HG03575 (cell line): ENCODE measurements around the gene GABBR1.

Experiments used
- ATAC-seq: cut with Tn5 transposase; IDR thresholded peaks from one replicate; pipeline ENCODE4 v1.9.1; 2021; ENCODE audit not compliant: unreplicated experiment, insufficient number of reproducible peaks, low FRiP score; ENCODE audit errors: extremely low read depth

The GABBR1 gene

DNA sequence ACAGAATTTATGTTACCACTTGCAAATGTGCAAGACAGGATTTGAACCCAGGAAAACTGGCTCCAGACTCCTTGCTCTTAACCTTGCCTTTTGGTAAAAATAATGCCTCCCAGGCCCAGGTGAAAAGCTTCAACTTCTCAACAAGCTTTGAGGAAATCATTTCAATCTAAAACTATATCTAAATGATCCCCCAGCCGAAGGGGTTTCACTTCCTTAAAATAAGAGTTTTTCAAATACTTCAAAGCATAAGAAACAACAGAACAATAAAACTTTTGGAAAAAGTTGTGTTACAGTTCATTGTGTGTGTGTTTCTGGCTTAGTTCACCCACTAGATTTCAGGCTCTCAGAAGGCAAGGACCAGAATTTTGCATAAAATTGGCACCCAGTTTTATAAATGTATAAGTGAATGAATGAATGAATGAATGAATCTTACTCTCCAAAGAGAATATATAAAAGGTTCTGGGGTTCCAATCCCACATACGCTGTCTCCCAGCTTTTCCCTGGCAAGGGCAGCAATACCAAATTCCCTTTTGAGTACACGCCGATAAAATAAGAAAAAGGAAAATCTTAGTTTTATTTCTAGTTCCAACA lies 42.7 kb downstream of the GABBR1 start:
- no peak for ATAC-seq

DNA sequence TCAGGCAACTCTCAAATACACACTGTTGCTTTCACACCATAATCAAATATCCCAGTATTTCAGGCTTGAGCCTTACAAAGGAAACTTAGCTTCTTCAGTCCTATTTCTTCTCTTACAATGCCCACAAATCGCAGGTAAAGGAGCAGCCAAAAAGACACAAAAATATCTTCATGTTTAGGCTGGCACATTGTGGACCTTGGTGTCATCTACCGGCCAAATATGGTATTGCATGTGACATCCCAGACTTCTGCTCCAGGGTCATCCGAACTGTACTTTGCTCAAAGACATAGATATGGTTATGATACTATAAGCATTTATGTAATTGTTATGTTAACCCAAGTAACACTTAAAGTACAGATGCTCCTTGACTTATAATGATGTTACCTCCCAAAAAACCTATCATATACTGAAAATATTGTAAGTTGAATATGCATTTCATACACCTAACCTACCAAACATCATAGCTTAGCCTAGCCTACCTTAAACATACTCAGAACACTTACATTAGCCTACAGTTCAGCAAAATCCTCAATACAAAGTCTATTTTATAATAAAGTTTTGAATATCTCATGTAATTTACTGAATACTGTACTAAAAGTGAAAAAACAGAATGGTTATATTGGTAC lies 43.4 kb downstream of the GABBR1 start:
- no peak for ATAC-seq

DNA sequence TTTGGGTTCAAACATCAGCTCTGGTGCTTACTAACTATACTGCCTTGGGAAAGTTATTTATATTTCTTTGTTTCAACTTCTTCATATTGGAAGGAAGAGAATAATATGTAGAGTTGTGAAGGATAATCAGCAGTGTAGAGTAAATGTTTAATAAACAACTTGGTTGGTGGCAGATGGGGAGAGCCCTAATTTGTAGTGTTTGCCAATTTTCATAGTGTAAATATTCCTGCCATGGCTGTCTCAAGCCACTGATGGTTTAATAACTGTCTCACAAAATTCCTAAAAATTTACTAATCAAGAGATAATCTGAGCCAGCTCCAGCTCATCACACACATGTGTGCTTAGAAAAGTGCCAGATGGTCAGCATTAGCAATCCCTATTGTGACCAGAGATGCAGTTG lies 48.2 kb downstream of the GABBR1 start, which contains the start of gene OR2H2:
TSS of gene OR2H2 (plus strand) at position 301 of the 400 bp plus-strand sequence. CDS start 2,824 bp downstream, outside the sequence.
- ATAC-seq, result no peak

DNA sequence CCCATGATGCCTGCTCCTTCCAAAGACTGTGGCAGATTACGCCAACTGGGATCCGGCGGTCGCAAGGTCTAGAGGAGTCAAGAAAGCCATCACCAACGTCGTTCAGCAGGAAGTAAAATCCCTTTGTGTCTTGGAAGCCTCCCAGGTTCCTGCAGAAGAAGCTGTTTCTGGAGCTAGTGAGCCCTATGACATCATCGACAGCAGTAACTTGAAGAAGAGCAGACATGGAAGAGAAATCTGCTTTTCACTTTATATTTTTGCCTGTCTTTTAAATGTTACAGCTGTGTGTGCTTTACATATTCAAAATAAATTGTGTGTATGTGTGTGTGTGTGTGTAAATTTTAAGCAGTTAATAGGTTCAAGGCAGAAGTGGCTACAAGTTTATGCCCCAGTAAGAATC lies 55.4 kb downstream of the GABBR1 start:
- no peak for ATAC-seq

DNA sequence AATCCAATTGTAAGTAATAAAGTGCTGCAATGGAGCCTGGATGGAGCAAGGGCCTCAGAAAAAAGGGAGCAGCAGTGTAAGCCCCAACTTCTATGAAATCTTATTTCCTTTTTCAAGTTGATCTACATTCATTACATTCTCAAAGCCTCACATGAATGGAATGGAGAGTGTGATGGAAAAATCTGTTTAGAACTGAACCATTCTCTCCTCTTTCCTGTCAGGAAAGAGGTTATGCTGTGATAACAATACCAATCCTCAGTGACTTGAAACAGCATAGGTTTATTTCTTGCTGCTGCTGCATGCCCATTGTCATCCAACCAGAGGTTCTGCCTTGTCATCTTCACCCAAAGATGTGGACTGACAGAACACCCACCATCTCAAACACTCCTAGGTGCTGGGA lies 56.9 kb downstream of the GABBR1 start:
- ATAC-seq, result no peak

DNA sequence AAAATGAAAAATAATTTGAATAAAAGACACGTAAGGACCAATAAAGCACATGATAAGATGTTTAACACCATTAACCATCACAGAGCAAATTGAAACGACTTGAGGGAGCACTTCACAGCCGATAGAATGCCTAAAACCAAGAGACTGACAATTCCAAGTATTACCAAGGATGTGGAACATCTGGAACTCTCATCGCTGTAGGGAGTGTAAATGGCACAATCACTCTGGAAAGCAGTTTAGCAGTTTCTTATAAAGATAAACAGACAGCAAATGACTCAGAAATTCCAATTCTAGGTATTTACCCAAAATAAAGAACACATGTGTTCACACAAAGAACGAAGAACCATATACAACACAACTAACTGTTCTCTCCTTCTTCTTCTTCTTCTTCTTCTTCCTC lies 65.0 kb downstream of the GABBR1 start:
- ATAC-seq, result no peak

DNA sequence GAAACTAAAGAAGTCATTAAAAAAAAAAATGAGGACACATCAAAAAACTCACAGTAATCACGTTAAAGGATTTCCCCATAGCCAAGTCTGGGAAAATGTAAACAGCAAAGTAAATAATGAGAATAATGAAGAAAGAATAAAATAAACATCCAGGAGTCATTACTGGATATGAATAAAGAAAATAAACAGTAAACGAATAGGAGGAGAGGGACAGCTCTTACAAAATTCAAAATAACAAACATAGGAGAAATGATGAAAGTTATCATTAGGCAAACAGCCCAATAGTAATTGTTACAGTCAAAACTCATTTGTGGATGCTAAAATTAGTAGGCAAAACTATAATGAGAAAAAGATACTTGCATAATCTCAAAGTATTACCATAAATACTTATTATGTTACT lies 65.4 kb downstream of the GABBR1 start:
- no peak for ATAC-seq

DNA sequence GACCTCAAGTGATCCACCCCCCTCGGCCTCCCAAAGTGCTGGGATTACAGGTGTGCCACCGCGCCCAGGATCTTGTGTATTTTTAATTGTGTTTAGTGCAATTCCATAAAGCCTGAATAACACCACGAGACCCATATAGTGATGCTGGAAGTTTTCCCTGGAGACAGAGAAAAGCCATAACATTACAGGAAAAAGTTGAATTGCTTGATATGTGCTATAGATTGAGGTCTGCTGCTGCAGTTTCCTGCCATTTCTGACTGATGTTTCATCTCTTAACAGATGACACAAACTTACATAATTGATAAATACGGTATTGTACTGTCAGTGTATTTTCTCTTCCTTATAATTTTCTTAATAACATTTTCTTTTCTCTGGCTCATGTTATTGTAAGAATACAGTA lies 66.1 kb downstream of the GABBR1 start:
- no peak for ATAC-seq

DNA sequence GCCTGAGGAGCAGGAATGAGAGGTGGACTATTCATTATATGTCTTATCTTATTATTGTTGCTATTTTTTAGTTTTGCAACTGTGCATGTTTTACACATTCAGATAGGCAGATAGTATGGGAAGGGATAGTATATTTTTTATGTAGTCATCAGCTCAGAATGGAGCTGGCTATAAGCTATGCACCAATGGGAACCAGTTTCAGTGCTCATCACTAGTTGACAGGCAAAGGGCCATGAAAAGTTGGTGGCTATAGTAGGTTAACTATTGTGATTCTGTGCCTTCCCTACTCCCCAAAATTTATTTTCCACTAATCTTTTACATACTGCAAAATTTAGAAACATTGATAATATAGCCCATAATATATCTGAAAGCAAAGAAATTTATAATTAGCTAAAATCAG lies 68.1 kb downstream of the GABBR1 start:
- ATAC-seq, result no peak

DNA sequence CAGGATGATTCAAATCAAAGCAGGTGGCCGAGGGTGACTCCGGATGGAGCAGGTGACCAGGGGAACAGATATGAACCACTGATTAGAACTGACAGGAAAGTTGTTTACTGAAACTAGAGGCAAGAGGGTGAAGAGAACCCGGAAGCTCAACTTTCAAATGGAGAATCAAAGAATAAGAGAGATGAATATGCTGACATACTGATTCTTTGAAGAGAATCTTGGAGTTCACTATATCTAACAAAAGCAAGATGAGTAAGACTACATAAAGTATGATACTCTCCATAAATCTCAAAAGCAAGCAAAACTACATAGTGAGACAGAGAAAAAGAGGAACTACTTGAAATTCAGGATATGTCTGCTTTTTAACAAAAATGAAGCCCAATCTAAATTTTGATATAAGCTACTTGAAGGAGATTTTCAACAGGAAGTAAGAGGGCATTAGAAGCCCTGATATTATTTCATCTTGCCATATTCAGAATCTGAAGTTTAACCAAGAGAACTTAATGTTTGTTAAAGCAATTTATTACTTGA lies 69.5 kb downstream of the GABBR1 start:
- no peak for ATAC-seq

DNA sequence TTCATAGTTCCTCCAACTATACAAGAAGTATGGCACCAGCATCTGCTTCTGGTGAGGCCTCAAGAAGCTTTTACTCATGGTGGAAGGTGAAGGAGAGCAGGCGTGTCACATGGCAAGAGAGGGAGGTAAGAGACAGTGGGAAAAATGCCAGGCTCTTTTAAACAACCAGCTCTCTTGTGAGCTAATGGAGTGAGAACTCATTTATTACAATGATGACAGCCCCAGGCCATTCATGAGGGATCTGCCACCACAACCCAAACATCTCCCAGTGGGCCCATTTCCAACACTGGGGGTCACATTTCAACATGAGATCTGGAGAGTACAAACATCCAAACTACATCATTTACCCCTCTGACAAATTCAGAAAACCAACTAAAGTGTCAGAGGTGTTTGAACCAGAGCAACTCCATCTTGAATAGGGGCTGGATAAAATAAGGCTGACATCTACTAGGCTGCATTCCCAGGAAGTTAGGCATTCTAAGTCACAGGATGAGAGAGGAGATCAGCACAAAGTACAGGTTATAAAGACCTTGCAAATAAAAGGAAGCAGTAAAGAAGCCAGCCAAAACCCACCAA lies 71.3 kb downstream of the GABBR1 start:
- ATAC-seq, result no peak

DNA sequence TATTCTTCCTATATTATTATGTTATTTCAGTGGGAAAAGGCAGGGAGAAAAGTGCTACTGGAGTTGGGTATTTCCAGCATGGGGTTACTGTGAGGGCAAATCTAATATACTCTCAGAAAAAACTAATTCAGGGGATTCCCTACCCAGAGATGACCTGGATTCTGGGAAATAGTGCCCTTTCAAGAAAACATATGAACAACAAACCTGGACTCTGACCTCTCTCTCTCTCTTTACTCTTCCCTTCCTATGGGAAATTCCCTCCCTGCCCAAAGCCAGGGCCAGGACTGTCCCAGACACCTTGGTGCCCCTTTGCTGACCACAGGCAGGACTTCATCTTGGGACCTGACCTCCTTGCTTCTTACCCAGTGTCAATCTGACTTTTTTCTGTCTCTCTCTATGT lies 71.9 kb downstream of the GABBR1 start:
- no peak for ATAC-seq

DNA sequence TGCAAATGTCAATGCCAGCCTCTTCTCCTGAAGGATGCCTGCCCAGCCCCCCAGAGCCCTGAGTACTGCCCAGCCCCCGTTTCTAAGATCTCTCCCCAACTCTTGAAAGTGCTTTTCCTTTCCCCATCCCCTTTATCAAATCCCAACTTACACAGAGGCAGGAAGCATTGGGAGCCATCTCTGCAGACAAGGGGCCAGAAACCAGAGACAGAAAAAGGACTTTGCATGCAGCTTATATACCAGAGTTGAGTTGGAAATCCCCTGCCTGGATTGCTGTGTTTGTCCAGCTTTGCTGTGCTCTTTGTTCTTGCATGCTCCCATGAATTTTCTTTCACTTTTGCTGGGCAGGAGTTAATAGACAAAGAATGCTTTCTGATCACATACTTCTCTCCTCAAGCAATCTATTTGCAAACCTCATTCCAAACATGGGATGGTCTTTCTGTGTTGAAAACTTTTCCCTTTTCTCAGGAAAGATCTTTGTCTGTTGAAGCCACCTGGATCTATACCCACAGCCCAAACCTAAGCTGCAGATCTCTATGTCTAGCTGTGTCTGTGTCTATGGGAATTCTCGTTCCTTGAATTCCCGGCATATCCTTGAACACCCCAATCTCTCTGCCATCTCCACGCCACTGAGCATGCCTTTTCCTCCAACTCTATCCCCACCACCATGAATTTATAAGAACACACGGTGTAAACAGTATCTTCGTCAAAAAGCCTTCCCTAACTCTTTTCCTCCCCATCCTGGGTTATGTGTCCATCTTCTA lies 73.3 kb downstream of the GABBR1 start, which contains the start of gene UBD:
TSS of gene UBD (minus strand) at position 209 of the 764 bp plus-strand sequence. CDS start at position 178, 31 bp downstream.
- ATAC-seq, result no peak

DNA sequence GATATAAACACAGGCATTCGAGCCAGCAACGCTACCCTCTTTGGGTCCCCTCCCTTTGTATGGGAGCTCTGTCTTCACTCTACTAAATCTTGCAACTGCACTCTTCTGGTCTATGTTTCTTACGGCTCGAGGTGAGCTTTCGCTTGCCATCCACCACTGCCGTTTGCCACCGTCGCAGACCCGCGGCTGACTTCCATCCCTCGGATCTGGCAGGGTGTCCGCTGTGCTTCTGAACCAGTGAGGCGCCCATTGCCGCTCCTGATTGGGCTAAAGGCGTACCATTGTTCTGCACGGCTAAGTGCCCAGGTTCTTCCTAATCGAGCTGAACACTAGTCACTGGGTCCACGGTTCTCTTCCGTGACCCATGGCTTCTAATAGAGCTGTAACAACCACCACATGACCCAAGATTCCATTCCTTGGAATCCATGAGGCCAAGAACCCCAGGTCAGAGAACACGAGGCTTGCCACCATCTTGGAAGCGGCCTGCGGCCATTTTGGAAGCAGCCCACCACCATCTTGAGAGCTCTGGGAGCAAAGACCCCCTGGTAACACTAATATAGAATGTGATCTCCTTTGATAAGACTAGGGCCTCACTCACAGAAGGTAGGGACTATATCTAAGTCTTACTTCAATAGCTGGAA lies 74.4 kb downstream of the GABBR1 start:
- no peak for ATAC-seq

DNA sequence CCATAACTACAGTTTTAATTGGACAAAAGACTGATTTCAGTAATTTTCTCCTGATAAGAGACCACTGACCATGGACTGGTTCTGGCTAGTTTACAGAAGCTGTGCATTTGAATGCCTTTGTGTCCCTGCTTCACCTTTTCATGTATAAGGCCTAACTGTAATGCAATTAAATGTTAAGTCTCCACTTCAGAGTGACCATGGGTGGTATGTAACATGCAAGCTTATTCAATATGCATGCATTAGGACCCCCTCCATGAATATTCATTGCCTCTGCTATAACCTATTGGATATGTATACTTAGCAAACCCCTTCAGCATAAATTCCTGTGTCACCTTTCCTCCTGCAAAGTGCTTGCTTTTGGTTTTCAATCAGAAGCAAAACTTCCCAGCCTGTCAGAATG lies 75.7 kb downstream of the GABBR1 start:
- ATAC-seq, result no peak

DNA sequence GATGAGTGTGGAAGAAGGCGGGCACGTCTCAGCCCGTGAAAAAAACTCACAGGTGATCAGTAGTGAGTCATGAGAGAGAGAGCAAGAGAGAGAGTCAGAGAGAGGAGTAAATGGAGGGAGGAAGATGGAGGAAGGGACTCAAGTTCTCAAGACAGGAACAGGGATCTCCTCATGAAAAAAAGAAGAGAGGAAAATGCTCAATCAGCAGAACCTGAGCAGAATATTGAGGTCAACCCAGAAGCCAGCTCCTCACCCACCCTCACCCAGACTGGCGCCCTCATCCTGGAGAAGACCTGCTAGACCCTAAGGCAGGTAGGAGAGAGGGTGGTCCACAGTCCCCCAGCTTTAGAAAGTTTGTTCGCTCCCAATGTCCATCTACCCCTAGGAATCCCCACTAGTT lies 78.2 kb downstream of the GABBR1 start:
- no peak for ATAC-seq

DNA sequence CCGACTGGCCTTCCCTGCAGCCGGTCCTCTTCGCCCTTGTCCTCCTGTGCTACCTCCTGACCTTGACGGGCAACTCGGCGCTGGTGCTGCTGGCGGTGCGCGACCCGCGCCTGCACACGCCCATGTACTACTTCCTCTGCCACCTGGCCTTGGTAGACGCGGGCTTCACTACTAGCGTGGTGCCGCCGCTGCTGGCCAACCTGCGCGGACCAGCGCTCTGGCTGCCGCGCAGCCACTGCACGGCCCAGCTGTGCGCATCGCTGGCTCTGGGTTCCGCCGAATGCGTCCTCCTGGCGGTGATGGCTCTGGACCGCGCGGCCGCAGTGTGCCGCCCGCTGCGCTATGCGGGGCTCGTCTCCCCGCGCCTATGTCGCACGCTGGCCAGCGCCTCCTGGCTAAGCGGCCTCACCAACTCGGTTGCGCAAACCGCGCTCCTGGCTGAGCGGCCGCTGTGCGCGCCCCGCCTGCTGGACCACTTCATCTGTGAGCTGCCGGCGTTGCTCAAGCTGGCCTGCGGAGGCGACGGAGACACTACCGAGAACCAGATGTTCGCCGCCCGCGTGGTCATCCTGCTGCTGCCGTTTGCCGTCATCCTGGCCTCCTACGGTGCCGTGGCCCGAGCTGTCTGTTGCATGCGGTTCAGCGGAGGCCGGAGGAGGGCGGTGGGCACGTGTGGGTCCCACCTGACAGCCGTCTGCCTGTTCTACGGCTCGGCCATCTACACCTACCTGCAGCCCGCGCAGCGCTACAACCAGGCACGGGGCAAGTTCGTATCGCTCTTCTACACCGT lies 79.5 kb downstream of the GABBR1 start:
- no peak for ATAC-seq

DNA sequence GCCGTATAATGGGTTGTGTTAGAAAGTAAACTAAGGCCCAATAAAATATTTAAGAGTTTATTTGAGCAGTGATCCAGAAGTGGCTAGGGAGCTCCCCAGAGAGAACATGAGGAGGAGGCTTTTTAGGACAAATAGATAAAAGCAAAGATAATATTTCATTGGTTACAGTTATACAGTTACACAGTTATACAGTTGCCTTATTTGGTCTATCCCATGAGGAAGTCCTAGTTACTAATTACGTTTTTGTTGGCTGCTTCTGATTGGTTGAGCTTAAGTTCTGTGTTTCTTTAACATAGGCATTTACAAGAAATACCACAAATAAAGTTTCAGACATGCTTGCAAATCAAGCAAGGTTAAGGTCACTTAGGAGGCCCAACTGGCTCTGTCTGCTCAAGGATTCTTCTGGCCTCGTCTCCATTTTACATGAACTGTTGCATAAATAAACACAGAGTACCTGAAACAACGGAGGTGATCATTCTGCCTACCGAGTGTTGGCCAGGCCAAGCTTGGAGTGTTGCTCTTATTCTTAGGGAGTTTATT lies 80.4 kb downstream of the GABBR1 start:
- no peak for ATAC-seq
